ENCODE results near the gene FHOD3. TPM values are rescaled to one million over a fixed set of nuclear protein-coding genes. Genes with fewer than 3 reads are reported as not detected.
"Not testable (repeated sequence)": the region's sequence is repeated elsewhere in the genome, so short reads cannot be mapped to it uniquely, and the experiment has no call there.

Gene FHOD3
- total and polyA plus RNA-seq, 9 donors, result 27.1 to 36.8 (median 33.7) TPM

- Histone ChIP-seq H3K4me3 (ENCODE audit: low read length) (no peak overlapping the region), H3K9me3 (replicated peaks; ENCODE audit: control insufficient read depth, low read depth, low read length) (no peaks in the 10 kb centered on the region), H3K27me3 (ENCODE audit: control insufficient read depth, insufficient read depth, low read length) (no peaks in the 10 kb centered on the region), H3K4me1 (ENCODE audit: control insufficient read depth, insufficient read depth, low read length) (peaks cover 19% of the 10 kb centered on the region), H3K27ac (ENCODE audit: low read length) (no peak overlapping the region), H3K36me3 (ENCODE audit: control insufficient read depth, insufficient read depth, low read length) (peaks cover 7% of the 10 kb centered on the region)
- DNase-seq, result peak; percentile 82
- WGBS (ENCODE audit: insufficient coverage), result no CpG with 5 or more reads among the region's 1 CpG
These were observed 459.6 kb downstream of the FHOD3 start for GRCh38 chr18:36757081-36757480.

- Histone ChIP-seq H3K9me3 (replicated peaks; ENCODE audit: control insufficient read depth, low read depth, low read length) (no peaks in the 10 kb centered on the region), H3K27me3 (ENCODE audit: control insufficient read depth, insufficient read depth, low read length) (no peaks in the 10 kb centered on the region), H3K27ac (ENCODE audit: low read length) (no peak overlapping the region), H3K4me3 (ENCODE audit: low read length) (no peak overlapping the region), H3K36me3 (ENCODE audit: control insufficient read depth, insufficient read depth, low read length) (peaks cover 7% of the 10 kb centered on the region), H3K4me1 (ENCODE audit: control insufficient read depth, insufficient read depth, low read length) (peaks cover 18% of the 10 kb centered on the region)
- no CpG with 5 or more reads among the region's 3 CpGs for WGBS (ENCODE audit: insufficient coverage)
- peak; percentile 75 for DNase-seq
These were observed 460.5 kb downstream of the FHOD3 start for GRCh38 chr18:36757991-36758390.

GRCh38 chr18:36758623-36759022, 461.1 kb downstream of the FHOD3 start:
- peak; percentile 39 for DNase-seq
- Histone ChIP-seq H3K27ac (ENCODE audit: low read length) (no peak overlapping the region), H3K4me1 (ENCODE audit: control insufficient read depth, insufficient read depth, low read length) (peaks cover 17% of the 10 kb centered on the region), H3K9me3 (replicated peaks; ENCODE audit: control insufficient read depth, low read depth, low read length) (no peaks in the 10 kb centered on the region), H3K27me3 (ENCODE audit: control insufficient read depth, insufficient read depth, low read length) (no peaks in the 10 kb centered on the region), H3K36me3 (ENCODE audit: control insufficient read depth, insufficient read depth, low read length) (peaks cover 7% of the 10 kb centered on the region), H3K4me3 (ENCODE audit: low read length) (no peak overlapping the region)
- WGBS (ENCODE audit: insufficient coverage), result 52% methylated on average over 10 of the region's 10 CpGs

- peak; percentile 7 for DNase-seq
- WGBS (ENCODE audit: insufficient coverage), result 53% methylated on average over 3 of the region's 6 CpGs
- no peak overlapping the region for H3K27ac ChIP-seq (ENCODE audit: low read length)
These were observed 461.8 kb downstream of the FHOD3 start for GRCh38 chr18:36759167-36759776.

GRCh38 chr18:36760598-36760997, 463.1 kb downstream of the FHOD3 start:
- H3K4me1 ChIP-seq (ENCODE audit: control insufficient read depth, insufficient read depth, low read length), result peaks cover 17% of the 10 kb centered on the region
- H3K27me3 ChIP-seq (ENCODE audit: control insufficient read depth, insufficient read depth, low read length), result no peaks in the 10 kb centered on the region
- no peak for DNase-seq
- no peak overlapping the region for H3K27ac ChIP-seq (ENCODE audit: low read length)
- WGBS (ENCODE audit: insufficient coverage), result 93% methylated on average over 26 of the region's 29 CpGs
- H3K36me3 ChIP-seq (ENCODE audit: control insufficient read depth, insufficient read depth, low read length), result peaks cover 7% of the 10 kb centered on the region
- peaks cover 3% of the 10 kb centered on the region for H3K9me3 ChIP-seq (replicated peaks; ENCODE audit: control insufficient read depth, low read depth, low read length)
- H3K4me3 ChIP-seq (ENCODE audit: low read length), result no peak overlapping the region

More at GRCh38 chr18:36759167-36759776, 461.8 kb downstream of the FHOD3 start:
- Histone ChIP-seq H3K36me3 (ENCODE audit: control insufficient read depth, insufficient read depth, low read length) (peaks cover 7% of the 10 kb centered on the region), H3K9me3 (replicated peaks; ENCODE audit: control insufficient read depth, low read depth, low read length) (no peaks in the 10 kb centered on the region), H3K4me3 (ENCODE audit: low read length) (no peak overlapping the region), H3K4me1 (ENCODE audit: control insufficient read depth, insufficient read depth, low read length) (peaks cover 17% of the 10 kb centered on the region), H3K27me3 (ENCODE audit: control insufficient read depth, insufficient read depth, low read length) (no peaks in the 10 kb centered on the region)

- no peak overlapping the region for H3K27ac ChIP-seq (ENCODE audit: low read length)
- H3K4me1 ChIP-seq (ENCODE audit: control insufficient read depth, insufficient read depth, low read length), result peaks cover 16% of the 10 kb centered on the region
- peaks cover 3% of the 10 kb centered on the region for H3K9me3 ChIP-seq (replicated peaks; ENCODE audit: control insufficient read depth, low read depth, low read length)
- H3K36me3 ChIP-seq (ENCODE audit: control insufficient read depth, insufficient read depth, low read length), result peaks cover 7% of the 10 kb centered on the region
- H3K4me3 ChIP-seq (ENCODE audit: low read length), result no peak overlapping the region
- no peaks in the 10 kb centered on the region for H3K27me3 ChIP-seq (ENCODE audit: control insufficient read depth, insufficient read depth, low read length)
- WGBS (ENCODE audit: insufficient coverage), result 89% methylated on average over 10 of the region's 12 CpGs
- no peak for DNase-seq
These were observed 463.7 kb downstream of the FHOD3 start for GRCh38 chr18:36761186-36761698.

GRCh38 chr18:36762074-36762473, 464.6 kb downstream of the FHOD3 start:
- H3K4me1 ChIP-seq (ENCODE audit: control insufficient read depth, insufficient read depth, low read length), result peaks cover 10% of the 10 kb centered on the region
- no peak overlapping the region for H3K4me3 ChIP-seq (ENCODE audit: low read length)
- DNase-seq, result no peak
- H3K9me3 ChIP-seq (replicated peaks; ENCODE audit: control insufficient read depth, low read depth, low read length), result peaks cover 3% of the 10 kb centered on the region
- H3K36me3 ChIP-seq (ENCODE audit: control insufficient read depth, insufficient read depth, low read length), result peaks cover 7% of the 10 kb centered on the region
- H3K27ac ChIP-seq (ENCODE audit: low read length), result no peak overlapping the region
- H3K27me3 ChIP-seq (ENCODE audit: control insufficient read depth, insufficient read depth, low read length), result no peaks in the 10 kb centered on the region
- WGBS (ENCODE audit: insufficient coverage), result 89% methylated on average over 1 of the region's 2 CpGs

GRCh38 chr18:36762965-36763364, 465.5 kb downstream of the FHOD3 start:
- WGBS (ENCODE audit: insufficient coverage), result no CpG with 5 or more reads among the region's 26 CpGs
- not testable (repeated sequence) for H3K4me3 ChIP-seq (ENCODE audit: low read length); H3K27ac ChIP-seq (ENCODE audit: low read length); H3K36me3 ChIP-seq (ENCODE audit: control insufficient read depth, insufficient read depth, low read length); H3K27me3 ChIP-seq (ENCODE audit: control insufficient read depth, insufficient read depth, low read length); H3K4me1 ChIP-seq (ENCODE audit: control insufficient read depth, insufficient read depth, low read length); DNase-seq; H3K9me3 ChIP-seq (replicated peaks; ENCODE audit: control insufficient read depth, low read depth, low read length)

GRCh38 chr18:36766836-36767235, 469.3 kb downstream of the FHOD3 start:
- DNase-seq, result no peak
- H3K27ac ChIP-seq (ENCODE audit: low read length), result no peak overlapping the region
- H3K27me3 ChIP-seq (ENCODE audit: control insufficient read depth, insufficient read depth, low read length), result no peaks in the 10 kb centered on the region
- no peaks in the 10 kb centered on the region for H3K4me1 ChIP-seq (ENCODE audit: control insufficient read depth, insufficient read depth, low read length)
- H3K4me3 ChIP-seq (ENCODE audit: low read length), result no peak overlapping the region
- H3K36me3 ChIP-seq (ENCODE audit: control insufficient read depth, insufficient read depth, low read length), result peaks cover 10% of the 10 kb centered on the region
- no CpG with 5 or more reads among the region's 3 CpGs for WGBS (ENCODE audit: insufficient coverage)
- H3K9me3 ChIP-seq (replicated peaks; ENCODE audit: control insufficient read depth, low read depth, low read length), result peaks cover 3% of the 10 kb centered on the region

GRCh38 chr18:36769172-36769571, 471.7 kb downstream of the FHOD3 start:
- WGBS (ENCODE audit: insufficient coverage), result 97% methylated on average over 9 of the region's 10 CpGs
- Histone ChIP-seq H3K4me1 (ENCODE audit: control insufficient read depth, insufficient read depth, low read length) (no peaks in the 10 kb centered on the region), H3K4me3 (ENCODE audit: low read length) (no peak overlapping the region), H3K36me3 (ENCODE audit: control insufficient read depth, insufficient read depth, low read length) (peaks cover 10% of the 10 kb centered on the region), H3K27ac (ENCODE audit: low read length) (no peak overlapping the region), H3K27me3 (ENCODE audit: control insufficient read depth, insufficient read depth, low read length) (no peaks in the 10 kb centered on the region), H3K9me3 (replicated peaks; ENCODE audit: control insufficient read depth, low read depth, low read length) (peaks cover 3% of the 10 kb centered on the region)
- DNase-seq, result no peak
